IgD-negative memory B cell (primary cell): ENCODE measurements around the gene VPS16. TPM values are rescaled to one million over a fixed set of nuclear protein-coding genes. Genes with fewer than 3 reads are reported as not detected.
"Not testable (repeated sequence)": the region's sequence is repeated elsewhere in the genome, so short reads cannot be mapped to it uniquely, and the experiment has no call there.

ENCODE experiments used
- H3K27ac Mint-ChIP-seq, 3 donors: one replicate each; pipeline ENCODE4 v1.8.0; 2020 to 2022; ENCODE audit warnings: mild to moderate bottlenecking in 3 of 3, mixed read lengths in 3 of 3, moderate library complexity in 1 of 3
- H3K27me3 Mint-ChIP-seq: one replicate; pipeline ENCODE4 v1.8.0; 2021; ENCODE audit warnings: mixed read lengths
- H3K36me3 Mint-ChIP-seq: one replicate; pipeline ENCODE4 v1.8.0; 2020; ENCODE audit warnings: mild to moderate bottlenecking, mixed read lengths
- H3K4me1 Mint-ChIP-seq, 3 donors: one replicate each; pipeline ENCODE4 v1.8.0; 2020 to 2022; ENCODE audit warnings: mixed read lengths in 3 of 3, mild to moderate bottlenecking in 1 of 3
- H3K4me3 Mint-ChIP-seq, 4 donors: one replicate each; pipeline ENCODE4 v1.8.0; 2020 to 2022; ENCODE audit warnings: mild to moderate bottlenecking in 4 of 4, mixed read lengths in 4 of 4, moderate library complexity in 3 of 4
- H3K9me3 Mint-ChIP-seq, 3 donors: one replicate each; pipeline ENCODE4 v1.8.0; 2020 to 2021; ENCODE audit warnings: mixed read lengths in 3 of 3, mild to moderate bottlenecking in 1 of 3
- polyA plus RNA-seq: library from polyadenylated mRNA; unstranded; fragments of 300-500 nt; fragmentation: Illumina TruSeq; gene quantifications from one replicate; pipeline ENCODE4 v1.2.3, GENCODE V29; 2021

VPS16 gene
- polyA plus RNA-seq, 1 donor from 2014 or later = 22.4 TPM

DNA sequence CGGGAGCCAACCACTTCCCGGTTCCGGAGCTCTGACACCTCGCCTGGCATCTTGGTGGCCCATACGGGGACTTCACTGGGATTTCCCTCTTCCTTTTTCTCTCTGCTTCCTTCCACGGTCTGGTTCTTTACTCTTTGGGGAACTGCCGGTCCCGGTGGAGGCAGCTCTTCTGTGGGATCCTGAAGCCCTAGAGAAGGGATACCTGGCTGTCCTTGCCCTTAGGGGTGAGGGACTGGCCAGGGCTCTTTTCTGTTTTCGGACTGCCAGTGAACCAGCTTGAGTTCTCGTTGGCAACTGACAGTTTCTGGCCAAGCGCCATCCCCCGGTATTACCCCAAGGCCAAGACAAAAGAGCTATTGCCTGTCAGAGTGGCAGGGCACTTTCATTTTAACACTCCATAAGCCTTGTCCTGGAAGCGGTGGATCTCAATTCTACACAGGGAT is 39.2 kb upstream of the VPS16 start:
- Mint-ChIP-seq H3K27ac (no peak overlapping the region), H3K27me3 (peaks cover 52% of the 10 kb centered on the region), H3K36me3 (peaks cover 2% of the 10 kb centered on the region), H3K9me3 (no peaks in the 10 kb centered on the region), H3K4me3 (peak overlapping the region in 3 of 4 donors; percentile 53 to 91 (median 91)), H3K4me1 (peaks cover 12 to 20% (median 18%) of the 10 kb centered on the region in 3 donors)

DNA sequence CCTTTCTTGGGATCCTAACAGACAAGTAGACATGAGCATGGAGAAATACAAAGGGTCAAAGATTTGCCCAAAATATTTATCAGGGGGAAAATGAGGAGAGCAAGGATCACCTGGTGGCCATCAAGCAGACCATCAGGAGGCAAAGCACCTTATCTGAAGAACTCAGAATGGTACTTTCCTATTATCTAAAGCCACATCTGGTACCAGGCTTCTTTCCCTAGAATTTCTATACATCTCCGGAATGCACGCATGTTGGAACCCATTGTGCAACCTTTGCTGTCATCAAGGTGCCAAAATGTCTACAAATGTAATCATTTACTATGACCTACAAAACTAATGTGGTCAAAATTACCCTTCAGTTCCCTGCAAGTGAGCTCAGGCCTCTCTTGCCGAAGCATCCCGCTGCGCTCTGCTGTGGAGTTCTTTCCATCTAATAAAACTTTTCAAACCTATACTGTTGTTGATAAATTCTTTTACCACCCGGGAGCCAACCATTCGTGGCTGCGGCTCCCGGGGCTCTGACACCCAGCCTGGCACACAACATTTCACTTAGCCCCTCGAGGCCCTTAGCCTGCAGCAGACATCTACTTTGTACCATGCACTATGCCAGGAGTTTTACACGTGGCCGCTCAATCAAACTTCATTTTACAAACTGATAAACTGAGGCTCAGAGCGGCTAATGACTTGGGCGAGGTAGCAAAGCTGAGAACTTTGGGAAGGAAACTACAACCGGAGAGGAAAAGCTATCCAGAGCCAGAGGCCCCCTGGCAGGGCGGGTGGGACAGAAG is 36.3 kb upstream of the VPS16 start:
- Mint-ChIP-seq H3K9me3 (peaks cover 0 to 4% (median 0%) of the 10 kb centered on the region in 3 donors), H3K36me3 (peaks cover 2% of the 10 kb centered on the region), H3K27ac (no peak overlapping the region), H3K4me3 (no peak overlapping the region), H3K27me3 (peaks cover 44% of the 10 kb centered on the region), H3K4me1 (peaks cover 12 to 15% (median 14%) of the 10 kb centered on the region in 3 donors)

DNA sequence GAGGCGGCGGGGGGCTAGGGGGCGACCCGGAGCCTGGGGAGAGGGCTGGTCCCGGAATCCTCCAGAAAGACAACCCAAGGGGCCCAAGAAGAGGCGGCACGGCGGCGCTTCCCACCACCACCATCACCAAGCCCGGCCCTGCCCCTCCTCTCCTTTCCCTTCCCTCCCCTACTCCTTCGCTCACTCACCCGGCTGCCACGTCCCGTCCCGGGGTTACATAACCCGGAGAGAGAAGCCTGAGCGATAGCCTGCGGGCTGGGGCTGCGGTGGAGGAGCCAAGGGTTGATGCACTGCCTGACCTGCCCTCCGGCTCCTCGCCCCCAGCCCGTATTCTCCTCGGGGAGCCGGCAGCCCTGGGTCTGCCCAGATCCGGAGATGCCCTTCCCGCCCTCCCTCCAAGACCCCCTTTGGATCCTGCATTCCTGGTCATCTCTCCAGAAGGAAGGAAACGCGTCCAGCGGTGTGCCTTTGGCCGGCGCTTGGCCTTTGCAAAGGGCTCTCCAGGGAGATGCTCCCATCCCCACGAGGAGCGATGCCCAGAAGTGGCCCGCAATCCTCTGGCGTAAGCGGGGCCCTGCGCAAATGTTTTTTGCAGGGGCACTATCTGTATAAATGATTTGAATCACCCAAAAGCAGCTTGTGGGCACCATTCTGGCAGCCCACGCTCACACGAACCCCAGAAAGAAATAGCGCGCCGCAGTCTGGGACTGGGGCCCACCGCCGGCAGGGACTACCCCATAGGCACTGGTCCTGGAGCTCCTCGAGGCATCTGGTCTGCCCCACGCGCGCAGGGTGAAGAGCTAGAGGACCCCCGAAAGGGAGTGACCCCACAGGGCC is 35.5 kb upstream of the VPS16 start:
- Mint-ChIP-seq H3K4me1 (peaks cover 4 to 8% (median 7%) of the 10 kb centered on the region in 3 donors), H3K27me3 (peaks cover 38% of the 10 kb centered on the region), H3K4me3 (no peak overlapping the region), H3K36me3 (peaks cover 2% of the 10 kb centered on the region), H3K9me3 (peaks cover 0 to 6% (median 0%) of the 10 kb centered on the region in 3 donors), H3K27ac (no peak overlapping the region)

DNA sequence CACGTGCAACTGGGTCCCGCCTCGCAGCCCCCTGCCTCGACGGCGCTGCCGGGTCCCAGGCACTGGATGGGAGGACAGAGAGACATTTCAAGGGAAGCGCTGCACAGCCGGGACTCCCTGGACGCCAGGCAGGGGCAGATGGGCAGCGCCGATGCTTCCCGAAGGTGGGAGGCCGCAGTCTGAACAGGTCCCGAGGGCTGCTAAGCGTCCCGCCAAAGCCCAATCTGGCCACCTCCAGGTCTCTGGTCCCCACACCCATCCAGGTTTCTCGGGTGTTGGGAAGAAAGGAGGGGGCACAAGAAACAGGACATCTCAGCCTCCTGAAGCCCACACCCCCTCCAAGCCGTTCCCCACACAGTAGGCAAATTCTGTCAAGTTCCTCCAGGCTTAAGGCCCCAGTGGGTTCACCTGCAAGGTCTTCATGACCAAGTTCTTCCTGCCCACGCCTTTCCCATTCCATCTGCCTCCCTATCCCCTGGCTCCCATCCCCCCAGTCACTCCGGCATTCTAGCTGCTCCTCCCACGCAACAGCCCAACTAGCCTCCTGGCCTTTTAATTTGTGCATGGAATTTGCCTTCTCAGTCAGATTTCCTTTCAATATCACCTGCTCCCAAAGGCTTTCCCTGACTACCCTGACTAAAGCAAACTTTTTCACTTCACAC is 34.7 kb upstream of the VPS16 start:
- peaks cover 0 to 10% (median 0%) of the 10 kb centered on the region in 3 donors for H3K9me3 Mint-ChIP-seq
- peaks cover 2 to 5% (median 3%) of the 10 kb centered on the region in 3 donors for H3K4me1 Mint-ChIP-seq
- H3K36me3 Mint-ChIP-seq = peaks cover 2% of the 10 kb centered on the region
- H3K4me3 Mint-ChIP-seq = no peak overlapping the region
- H3K27me3 Mint-ChIP-seq = peaks cover 37% of the 10 kb centered on the region
- no peak overlapping the region for H3K27ac Mint-ChIP-seq

DNA sequence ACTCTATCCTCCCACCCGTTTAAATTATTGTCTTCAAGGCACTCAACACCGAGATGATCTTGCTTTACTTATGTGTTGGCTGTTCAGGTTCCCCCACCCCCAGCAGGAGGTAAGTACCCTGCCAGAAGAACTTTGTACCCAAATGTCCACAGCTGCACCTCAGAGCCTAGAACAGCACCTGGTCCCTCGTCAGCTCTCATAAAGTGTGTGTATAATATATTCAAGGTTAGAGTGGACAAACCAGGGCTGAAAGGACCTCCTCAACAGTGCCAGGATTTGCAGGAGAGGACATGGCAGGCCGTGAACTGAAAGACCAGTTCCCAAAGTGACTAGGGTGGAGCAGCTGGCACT is 34.2 kb upstream of the VPS16 start:
- H3K27ac Mint-ChIP-seq = no peak overlapping the region
- peaks cover 0 to 15% (median 3%) of the 10 kb centered on the region in 3 donors for H3K9me3 Mint-ChIP-seq
- H3K4me1 Mint-ChIP-seq = no peaks in the 10 kb centered on the region
- H3K27me3 Mint-ChIP-seq = peaks cover 33% of the 10 kb centered on the region
- peaks cover 2% of the 10 kb centered on the region for H3K36me3 Mint-ChIP-seq
- H3K4me3 Mint-ChIP-seq = peak overlapping the region in 1 of 4 donors; percentile 30

DNA sequence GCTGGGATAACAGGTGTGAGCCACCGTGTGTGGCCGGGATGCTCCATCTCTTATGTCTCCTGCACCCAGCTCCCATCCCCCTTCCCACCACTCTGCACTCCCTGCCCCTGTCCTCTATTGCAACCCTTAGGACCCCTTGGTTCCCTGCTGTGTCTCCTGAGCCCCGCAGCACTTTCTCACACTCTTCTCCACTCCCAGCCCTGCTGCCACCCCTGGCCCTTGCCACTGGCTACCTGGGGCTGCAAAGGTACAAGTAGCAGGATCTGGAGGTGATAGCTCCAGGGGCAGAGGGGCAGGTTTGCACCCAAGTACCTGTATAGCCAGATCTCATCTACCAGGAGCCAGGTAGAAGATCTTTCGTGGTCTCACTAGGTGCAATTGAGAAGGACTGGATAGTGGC is 33.5 kb upstream of the VPS16 start:
- H3K36me3 Mint-ChIP-seq = peaks cover 2% of the 10 kb centered on the region
- peaks cover 36% of the 10 kb centered on the region for H3K27me3 Mint-ChIP-seq
- no peak overlapping the region for H3K27ac Mint-ChIP-seq

DNA sequence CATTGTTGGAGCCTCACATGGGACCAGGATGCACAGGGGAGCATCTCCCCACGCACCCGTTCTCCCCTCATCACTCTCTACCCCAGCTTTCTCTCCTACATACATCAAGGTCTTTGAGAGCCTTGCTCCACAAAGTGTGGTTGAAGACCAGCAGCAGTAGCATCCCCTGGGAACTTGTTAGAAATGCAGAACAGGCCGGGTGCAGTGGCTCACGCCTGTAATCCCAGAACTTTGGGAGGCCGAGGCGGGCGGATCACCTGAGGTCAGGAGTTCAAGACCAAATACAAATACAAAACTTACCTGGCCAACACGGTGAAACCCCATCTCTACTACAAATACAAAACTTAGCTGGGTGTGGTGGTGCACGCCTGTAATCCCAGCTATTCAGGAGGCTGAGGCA is 32.6 kb upstream of the VPS16 start:
- not testable (repeated sequence) for H3K4me1 Mint-ChIP-seq, H3K4me3 Mint-ChIP-seq, H3K27ac Mint-ChIP-seq, H3K36me3 Mint-ChIP-seq
- peaks cover 3 to 26% (median 9%) of the 10 kb centered on the region in 3 donors for H3K9me3 Mint-ChIP-seq
- H3K27me3 Mint-ChIP-seq = peaks cover 37% of the 10 kb centered on the region

More for the DNA sequence above, 33.5 kb upstream of the VPS16 start:
- H3K9me3 Mint-ChIP-seq = peaks cover 3 to 22% (median 4%) of the 10 kb centered on the region in 3 donors
- H3K4me1 Mint-ChIP-seq = no peaks in the 10 kb centered on the region
- no peak overlapping the region for H3K4me3 Mint-ChIP-seq

DNA sequence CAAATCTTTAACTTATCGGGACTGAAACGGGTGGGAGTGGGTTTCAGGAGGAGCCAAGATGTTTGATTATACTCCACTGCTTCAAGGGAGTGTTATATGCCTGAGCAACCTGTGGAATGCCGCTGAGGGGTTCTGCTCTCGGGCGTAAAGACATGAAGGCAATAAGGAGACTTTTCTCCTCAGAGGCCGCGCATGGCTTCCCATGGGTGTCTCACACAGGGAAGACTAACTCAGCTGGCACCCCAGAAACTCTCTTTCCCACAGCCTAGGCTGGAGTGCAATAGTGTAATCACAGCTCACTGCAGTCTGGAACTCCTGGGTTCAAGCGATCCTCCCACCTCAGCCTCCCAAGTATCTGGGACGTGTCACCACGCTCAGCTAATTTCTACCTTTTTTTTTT is 30.9 kb upstream of the VPS16 start:
- Mint-ChIP-seq H3K36me3 (peaks cover 2% of the 10 kb centered on the region), H3K27me3 (peaks cover 41% of the 10 kb centered on the region), H3K4me1 (no peaks in the 10 kb centered on the region), H3K9me3 (peaks cover 3 to 26% (median 9%) of the 10 kb centered on the region in 3 donors), H3K4me3 (no peak overlapping the region), H3K27ac (no peak overlapping the region)

DNA sequence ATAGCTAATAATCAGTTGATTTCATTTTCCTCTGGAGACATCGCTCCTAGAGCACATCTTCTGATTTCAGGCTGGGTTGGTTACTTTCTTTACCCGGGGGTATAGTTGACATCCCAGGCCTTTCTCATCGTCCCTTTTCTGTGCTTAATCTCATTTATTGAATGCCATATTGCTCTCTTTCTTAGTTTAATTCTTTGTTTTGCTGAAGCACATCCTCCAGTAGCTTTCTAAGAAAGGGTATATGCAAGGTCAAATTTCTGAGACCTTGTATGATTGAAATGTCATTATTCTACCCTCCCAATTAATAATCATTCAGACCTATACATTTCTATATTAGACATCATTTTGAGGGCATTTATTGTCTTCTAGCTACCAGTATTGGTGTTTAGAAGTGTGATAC is 28.4 kb upstream of the VPS16 start:
- Mint-ChIP-seq H3K4me3 (no peak overlapping the region), H3K36me3 (no peaks in the 10 kb centered on the region), H3K9me3 (peaks cover 3 to 26% (median 9%) of the 10 kb centered on the region in 3 donors), H3K27ac (no peak overlapping the region), H3K4me1 (peaks cover 0 to under 1% (median 0%) of the 10 kb centered on the region in 3 donors), H3K27me3 (peaks cover 44% of the 10 kb centered on the region)

DNA sequence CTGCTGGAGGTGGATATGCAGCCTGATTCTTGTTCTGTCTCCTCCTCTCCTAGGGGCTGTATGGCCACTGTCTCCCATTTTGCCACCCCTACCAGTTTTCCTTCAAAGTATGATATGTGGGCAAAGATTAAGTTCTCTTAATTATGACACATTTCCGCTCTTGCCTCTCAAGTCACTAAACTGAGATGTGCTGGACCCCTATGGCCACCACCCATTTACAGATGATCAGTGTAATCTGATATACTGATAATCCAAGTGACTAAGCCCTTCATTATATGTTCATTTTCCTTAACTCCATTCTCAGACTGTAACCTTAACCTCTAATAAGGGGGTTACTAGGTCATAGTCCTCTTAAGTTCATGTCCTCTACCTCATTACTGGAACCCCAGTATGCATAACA is 26.5 kb upstream of the VPS16 start:
- Mint-ChIP-seq H3K9me3 (peaks cover 3 to 23% (median 9%) of the 10 kb centered on the region in 3 donors), H3K4me1 (peaks cover 0 to 5% (median 0%) of the 10 kb centered on the region in 3 donors), H3K27me3 (peaks cover 41% of the 10 kb centered on the region), H3K27ac (no peak overlapping the region), H3K36me3 (no peaks in the 10 kb centered on the region), H3K4me3 (no peak overlapping the region)

DNA sequence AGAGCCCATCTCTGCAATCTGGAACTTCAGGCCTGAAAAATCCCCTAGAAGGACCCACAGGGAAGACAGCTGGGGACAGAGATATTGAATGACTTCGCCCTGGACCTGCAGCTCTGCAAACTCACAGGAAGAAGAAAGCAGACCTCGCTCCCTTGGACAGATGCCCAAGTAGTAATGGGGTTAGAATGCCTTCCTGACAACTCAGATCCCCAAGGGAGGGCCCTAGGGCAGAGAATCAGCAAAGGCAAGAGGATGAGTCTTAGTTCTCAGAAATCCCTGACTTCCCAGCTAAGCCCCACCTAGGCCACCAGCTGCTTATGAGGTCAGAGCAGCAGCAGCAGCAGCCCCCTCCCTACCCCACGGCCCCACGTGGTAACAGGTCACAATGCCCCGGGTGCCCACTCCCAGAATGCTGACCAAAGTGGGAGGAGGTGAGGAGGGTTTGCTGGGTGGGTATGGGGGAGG is 25.9 kb upstream of the VPS16 start, which contains the start of gene C20orf141:
C20orf141 (plus strand) TSS at position 401 of the 465 bp plus-strand sequence. CDS start 198 bp downstream, outside the sequence.
- peaks cover 0 to 5% (median 0%) of the 10 kb centered on the region in 3 donors for H3K4me1 Mint-ChIP-seq
- no peak within 1 kb of the TSS for H3K4me3 Mint-ChIP-seq
- peaks cover 3 to 22% (median 9%) of the 10 kb centered on the region in 3 donors for H3K9me3 Mint-ChIP-seq
- H3K36me3 Mint-ChIP-seq = no peaks in the 10 kb centered on the region
- H3K27me3 Mint-ChIP-seq = peaks cover 39% of the 10 kb centered on the region
- H3K27ac Mint-ChIP-seq = peak within 1 kb of the TSS in 1 of 3 donors; percentile 26

DNA sequence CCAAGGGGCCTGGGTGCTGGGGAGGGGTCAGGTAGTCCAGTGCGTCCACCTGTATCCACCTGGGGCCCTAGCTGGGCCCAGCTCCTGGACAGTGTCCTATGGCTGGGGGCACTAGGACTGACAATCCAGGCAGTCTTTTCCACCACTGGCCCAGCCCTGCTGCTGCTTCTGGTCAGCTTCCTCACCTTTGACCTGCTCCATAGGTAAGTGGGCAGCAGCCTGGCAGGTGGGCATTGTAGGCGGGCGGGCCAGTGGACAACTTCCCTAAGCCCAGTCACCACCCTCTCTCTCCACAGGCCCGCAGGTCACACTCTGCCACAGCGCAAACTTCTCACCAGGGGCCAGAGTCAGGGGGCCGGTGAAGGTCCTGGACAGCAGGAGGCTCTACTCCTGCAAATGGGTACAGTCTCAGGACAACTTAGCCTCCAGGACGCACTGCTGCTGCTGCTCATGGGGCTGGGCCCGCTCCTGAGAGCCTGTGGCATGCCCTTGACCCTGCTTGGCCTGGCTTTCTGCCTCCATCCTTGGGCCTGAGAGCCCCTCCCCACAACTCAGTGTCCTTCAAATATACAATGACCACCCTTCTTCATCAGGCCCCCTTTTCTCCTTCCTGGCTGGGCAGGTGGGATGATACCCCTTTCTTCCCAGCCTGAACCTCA is 25.2 kb upstream of the VPS16 start:
- H3K27ac Mint-ChIP-seq = peak overlapping the region in 1 of 3 donors; percentile 26
- H3K9me3 Mint-ChIP-seq = peaks cover 3 to 18% (median 9%) of the 10 kb centered on the region in 3 donors
- H3K4me1 Mint-ChIP-seq = peaks cover 1 to 5% (median 5%) of the 10 kb centered on the region in 3 donors
- peaks cover 44% of the 10 kb centered on the region for H3K27me3 Mint-ChIP-seq
- no peaks in the 10 kb centered on the region for H3K36me3 Mint-ChIP-seq
- no peak overlapping the region for H3K4me3 Mint-ChIP-seq

DNA sequence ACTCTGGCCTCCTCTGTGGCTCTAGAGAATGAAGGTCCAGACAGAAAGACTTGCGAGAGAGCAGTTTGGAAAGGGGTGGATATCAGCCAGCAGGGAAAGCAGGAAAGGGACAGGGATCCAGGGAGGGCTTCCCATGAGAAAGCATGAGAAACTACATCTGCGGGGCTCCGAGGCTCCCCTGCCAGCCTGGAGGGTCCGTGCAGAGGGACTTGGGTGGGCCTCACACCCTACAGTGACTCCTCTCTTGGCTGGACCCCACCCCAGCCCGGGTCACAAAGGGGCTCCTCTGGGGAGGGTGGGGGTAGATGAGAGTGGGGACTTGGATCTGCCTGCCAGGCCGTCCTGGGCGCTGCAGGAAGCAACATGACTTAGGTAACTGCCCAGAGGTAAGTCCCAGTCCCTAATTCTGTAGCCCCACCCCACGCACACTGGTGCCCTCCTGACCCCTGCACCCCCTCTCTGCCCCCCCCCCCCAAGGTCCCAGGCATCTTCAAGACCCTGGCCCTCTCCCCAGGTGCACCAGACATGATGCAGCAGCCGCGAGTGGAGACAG is 24.4 kb upstream of the VPS16 start, which contains the start of gene TMEM239:
TMEM239 (plus strand) TSS at position 335 of the 553 bp plus-strand sequence; CDS start at position 526, 191 bp downstream.
- Mint-ChIP-seq H3K4me1 (peaks cover 1 to 5% (median 5%) of the 10 kb centered on the region in 3 donors), H3K9me3 (peaks cover 3 to 13% (median 7%) of the 10 kb centered on the region in 3 donors), H3K4me3 (no peak within 1 kb of the TSS), H3K36me3 (no peaks in the 10 kb centered on the region), H3K27me3 (peaks cover 45% of the 10 kb centered on the region), H3K27ac (peak within 1 kb of the TSS in 1 of 3 donors; percentile 26)
